BJ (cell line): ENCODE data around the gene CRIM1. TPM values are rescaled to one million over a fixed set of nuclear protein-coding genes. Genes with fewer than 3 reads are reported as not detected.

Experiments
- CTCF ChIA-PET: fragments of 350-600 bp; formaldehyde crosslinking; extraction: SDS; loops from one replicate; lab custom pipeline; 2021; ENCODE audit warnings: antibody characterized with exemption, inconsistent platforms; lab: Yijun Ruan, JAX
- POLR2A ChIA-PET: fragments of 300-600 bp; sonication (Branson Sonifier 250); formaldehyde crosslinking; extraction: SDS; loops from one replicate; lab custom pipeline; 2021; ENCODE audit warnings: antibody characterized with exemption; lab: Charles Lee
- DNase-seq: peaks from one replicate; pipeline ENCODE4 v3.0.0-alpha.2; 2011; ENCODE audit warnings: low read depth
- H3K27me3 ChIP-seq: 2 replicates; pipeline ENCODE4 v1.6.0; 2011; ENCODE audit warnings: low read length; ENCODE audit not compliant: control insufficient read depth, insufficient read depth
- H3K36me3 ChIP-seq: 2 replicates; pipeline ENCODE4 v1.5.1; 2011; ENCODE audit warnings: low read length; ENCODE audit not compliant: control insufficient read depth, insufficient read depth
- H3K4me3 ChIP-seq: 2 replicates; pipeline ENCODE4 v1.5.1; 2011; ENCODE audit warnings: low read depth, mild to moderate bottlenecking, control low read depth, low read length
- polyA plus RNA-seq: library from polyadenylated mRNA; depleted of rRNA; stranded (reverse); fragments of >200 nt; gene quantifications from 2 replicates; pipeline ENCODE4 v1.2.3, GENCODE V29; 2011
- TF ChIP-seq, protein P1 (sequence below): IDR thresholded peaks from 2 replicates; pipeline ENCODE4 v1.5.1; 2011; ENCODE audit warnings: low read depth, mild to moderate bottlenecking, control low read depth, inconsistent platforms, low read length, moderate library complexity; ENCODE audit not compliant: insufficient read depth

CRIM1 gene
- polyA plus RNA-seq, 1 experiment = 729 TPM

DNA sequence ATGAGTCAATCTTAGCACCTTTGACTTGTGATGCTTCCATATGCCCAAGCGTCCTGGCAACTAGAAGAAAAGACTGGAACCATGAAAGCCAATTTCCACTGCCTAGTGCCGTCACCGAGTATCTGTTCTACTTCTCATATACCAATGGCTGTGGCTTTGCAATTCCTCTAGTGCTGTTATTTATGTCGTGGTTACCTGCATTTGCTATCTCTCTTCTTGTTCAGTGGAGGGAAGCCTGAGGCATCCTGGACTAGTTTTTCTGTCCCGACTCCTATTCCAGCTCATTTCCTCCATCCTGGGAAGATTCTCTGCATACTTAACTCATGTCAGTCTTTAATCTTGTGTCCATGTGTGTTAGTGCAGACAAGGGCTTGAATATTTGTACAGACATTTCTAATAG lies 124.5 kb downstream of the CRIM1 start:
- TF ChIP-seq, protein P1, sequence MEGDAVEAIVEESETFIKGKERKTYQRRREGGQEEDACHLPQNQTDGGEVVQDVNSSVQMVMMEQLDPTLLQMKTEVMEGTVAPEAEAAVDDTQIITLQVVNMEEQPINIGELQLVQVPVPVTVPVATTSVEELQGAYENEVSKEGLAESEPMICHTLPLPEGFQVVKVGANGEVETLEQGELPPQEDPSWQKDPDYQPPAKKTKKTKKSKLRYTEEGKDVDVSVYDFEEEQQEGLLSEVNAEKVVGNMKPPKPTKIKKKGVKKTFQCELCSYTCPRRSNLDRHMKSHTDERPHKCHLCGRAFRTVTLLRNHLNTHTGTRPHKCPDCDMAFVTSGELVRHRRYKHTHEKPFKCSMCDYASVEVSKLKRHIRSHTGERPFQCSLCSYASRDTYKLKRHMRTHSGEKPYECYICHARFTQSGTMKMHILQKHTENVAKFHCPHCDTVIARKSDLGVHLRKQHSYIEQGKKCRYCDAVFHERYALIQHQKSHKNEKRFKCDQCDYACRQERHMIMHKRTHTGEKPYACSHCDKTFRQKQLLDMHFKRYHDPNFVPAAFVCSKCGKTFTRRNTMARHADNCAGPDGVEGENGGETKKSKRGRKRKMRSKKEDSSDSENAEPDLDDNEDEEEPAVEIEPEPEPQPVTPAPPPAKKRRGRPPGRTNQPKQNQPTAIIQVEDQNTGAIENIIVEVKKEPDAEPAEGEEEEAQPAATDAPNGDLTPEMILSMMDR = no peak
- ChIA-PET POLR2A (no interaction called here), CTCF (interaction anchor here (1.0 kb wide), 1 partner anchor 127 kb away, joined by 3 read pairs; no protein-coding TSS in a partner anchor)
- peaks cover 27% of the 10 kb centered on the region for H3K36me3 ChIP-seq
- H3K27me3 ChIP-seq = no peaks in the 10 kb centered on the region
- DNase-seq = no peak
- no peak overlapping the region for H3K4me3 ChIP-seq

DNA sequence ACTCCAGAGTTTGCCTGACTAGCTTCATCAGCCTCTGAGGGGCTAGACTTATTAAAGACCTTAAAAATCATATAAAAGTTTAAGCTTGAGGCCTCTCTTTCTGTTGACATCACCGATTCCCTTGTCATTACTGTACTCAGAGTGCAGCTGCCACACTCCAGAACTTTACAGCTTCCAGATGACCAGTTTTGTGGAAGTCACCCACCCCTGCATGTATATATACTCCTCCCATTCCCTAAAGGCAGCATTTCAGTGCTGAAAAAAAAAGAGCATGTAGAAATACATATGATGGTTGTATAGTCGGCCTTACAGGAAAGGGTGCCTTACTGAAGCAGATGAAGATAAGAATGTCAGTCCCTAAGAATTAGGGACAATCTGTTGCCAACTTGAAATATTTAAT lies 125.1 kb downstream of the CRIM1 start:
- TF ChIP-seq, protein P1 = no peak
- CTCF ChIA-PET = interaction anchor here (1.0 kb wide), 1 partner anchor 128 kb away, joined by 3 read pairs; no protein-coding TSS in a partner anchor
- POLR2A ChIA-PET = no interaction called here
- no peak overlapping the region for H3K4me3 ChIP-seq
- DNase-seq = no peak
- H3K27me3 ChIP-seq = no peaks in the 10 kb centered on the region
- peaks cover 27% of the 10 kb centered on the region for H3K36me3 ChIP-seq

DNA sequence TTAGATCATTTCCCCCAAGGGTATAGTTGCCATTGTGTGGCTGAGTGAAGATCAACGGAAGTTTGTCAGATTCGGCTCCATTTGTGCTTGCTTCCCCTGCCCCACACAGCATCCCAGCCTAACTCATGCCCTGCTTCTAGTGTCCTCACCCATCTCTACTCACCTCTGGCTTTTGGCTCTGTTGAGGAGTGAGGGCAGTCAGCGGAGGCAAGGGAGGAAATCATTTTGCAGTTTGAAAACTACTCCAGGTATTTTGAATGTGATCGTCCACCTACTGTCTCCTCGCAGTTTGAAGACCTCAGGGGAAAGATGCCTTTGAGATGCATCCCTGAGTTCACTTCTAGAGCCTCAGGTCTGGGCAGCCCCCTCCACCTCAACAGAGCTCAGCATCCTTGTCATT lies 126.1 kb downstream of the CRIM1 start:
- peaks cover 27% of the 10 kb centered on the region for H3K36me3 ChIP-seq
- H3K4me3 ChIP-seq = no peak overlapping the region
- POLR2A ChIA-PET = no interaction called here
- CTCF ChIA-PET = no interaction called here
- no peaks in the 10 kb centered on the region for H3K27me3 ChIP-seq
- no peak for DNase-seq
- TF ChIP-seq, protein P1 = no peak

DNA sequence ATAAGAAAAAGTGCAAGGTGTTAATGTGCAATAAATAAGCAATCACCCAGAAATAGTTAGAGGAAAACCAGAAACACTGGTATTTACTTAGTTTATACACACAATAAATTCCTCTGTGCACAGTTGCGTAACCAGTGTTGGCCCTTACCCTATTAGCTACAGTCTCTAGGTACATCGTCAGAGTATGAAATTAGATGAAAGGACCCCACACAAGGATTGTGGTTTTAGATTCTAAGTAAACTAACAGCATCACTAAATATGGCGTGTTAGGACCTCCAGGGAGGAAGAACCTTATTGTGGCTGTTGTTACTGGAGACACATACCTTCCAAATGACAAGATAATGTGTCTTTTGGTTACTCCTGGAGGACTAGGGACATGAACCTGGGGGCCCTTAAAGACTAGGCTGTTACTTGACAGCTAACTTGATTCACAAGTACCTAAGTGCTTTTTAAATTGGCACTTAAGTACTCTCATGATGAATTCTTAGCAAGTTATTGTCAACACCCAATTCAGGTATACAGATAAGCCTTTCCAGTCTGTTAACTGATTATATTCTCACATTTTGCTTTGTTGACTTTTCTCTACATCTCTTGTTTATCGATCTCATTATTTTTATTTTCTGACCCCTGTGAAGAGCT lies 127.1 kb downstream of the CRIM1 start:
- peak; percentile 48 for DNase-seq
- Histone ChIP-seq H3K4me3 (no peak overlapping the region), H3K27me3 (no peaks in the 10 kb centered on the region), H3K36me3 (peaks cover 21% of the 10 kb centered on the region)
- TF ChIP-seq, protein P1 = no peak
- ChIA-PET CTCF (interaction anchor here (1.0 kb wide), 1 partner anchor 18 kb away, joined by 3 read pairs; no protein-coding TSS in a partner anchor), POLR2A (interaction anchor here (0.6 kb wide), 1 partner anchor 127 kb away, joined by 8 read pairs; the partner anchor contains the start of gene CRIM1)

DNA sequence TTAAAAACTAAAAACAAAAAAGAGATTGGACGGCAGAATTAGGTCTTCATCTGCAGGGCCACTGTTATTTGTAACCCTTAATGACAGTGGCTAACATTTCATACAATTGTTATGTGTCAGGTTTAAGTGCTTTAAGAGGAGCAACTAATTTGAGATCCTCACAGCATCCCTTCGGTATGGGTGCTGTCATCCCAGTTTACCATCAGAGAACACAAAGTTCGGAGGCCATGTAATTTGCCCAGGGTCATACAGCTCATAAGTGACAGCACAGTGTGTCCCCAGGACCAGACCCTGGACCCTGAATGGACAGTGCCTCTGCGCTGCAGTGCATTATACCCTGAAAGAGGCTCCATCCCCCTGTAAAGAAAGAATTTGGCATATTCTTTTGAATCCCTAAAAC lies 127.7 kb downstream of the CRIM1 start:
- ChIA-PET CTCF (interaction anchor here (1.0 kb wide), 1 partner anchor 19 kb away, joined by 3 read pairs; no protein-coding TSS in a partner anchor), POLR2A (no interaction called here)
- H3K36me3 ChIP-seq = peaks cover 21% of the 10 kb centered on the region

More for the DNA sequence above, 127.7 kb downstream of the CRIM1 start:
- DNase-seq = no peak
- Histone ChIP-seq H3K4me3 (no peak overlapping the region), H3K27me3 (no peaks in the 10 kb centered on the region)
- TF ChIP-seq, protein P1 = no peak
